Measurements from ENCODE around the gene MTRF1. TPM values are rescaled to one million over a fixed set of nuclear protein-coding genes. Genes with fewer than 3 reads are reported as not detected.

Gene MTRF1
- total RNA-seq, 1 experiment from 2014 or later: 13.7 TPM

- TF ChIP-seq CTCF (IDR thresholded peaks at IDR 0.05): no peak
These were observed 41.2 kb upstream of the MTRF1 start (continued) for GRCh38 chr13:41304551-41304950.

- no TSS peak for BruUV-seq (replicated peaks)
- POLR2A ChIA-PET: no interaction called here
- H3K4me3 ChIP-seq (ENCODE audit: low read depth in 2 of 2, low read length in 2 of 2): no peak overlapping the region
- intact Hi-C loops (cut with micrococcal nuclease; ENCODE audit: unreplicated experiment) (no loop called here), in situ Hi-C loops (cut with HindIII; ENCODE audit: low pct_unique_long_range_greater_than_20kb, low sequenced_read_pairs) (no loop called here)
- no peak overlapping the region for H3K27ac ChIP-seq (ENCODE audit: low read length)
- H3K9me3 ChIP-seq (ENCODE audit: control insufficient read depth, insufficient read depth, low read depth, low read length): no peaks in the 10 kb centered on the region
- no peak for ATAC-seq
- H3K36me3 ChIP-seq (ENCODE audit: control insufficient read depth, insufficient read depth, low read length): no peaks in the 10 kb centered on the region
- TF ChIP-seq CTCF (IDR thresholded peaks at IDR 0.05): no peak
- TF ChIP-seq REST (IDR thresholded peaks at IDR 0.05; ENCODE audit: insufficient read depth in 1 of 2, low read depth in 2 of 2, low read length in 1 of 2): no peak
- TF ChIP-seq TCF7L2 (IDR thresholded peaks at IDR 0.05; ENCODE audit: low read depth, low read length): no peak
- no peak for TF ChIP-seq POLR2AphosphoS5 (IDR thresholded peaks at IDR 0.05; ENCODE audit: low read depth, low read length)
- no peak for TF ChIP-seq SIN3A (IDR thresholded peaks at IDR 0.05; ENCODE audit: borderline replicate concordance, insufficient read depth, low read depth, low read length)
- peaks cover 7% of the 10 kb centered on the region for H3K4me1 ChIP-seq (ENCODE audit: control insufficient read depth, insufficient read depth, low read length)
- CTCF ChIA-PET: no interaction called here
- DNase-seq (ENCODE audit: low read depth, low spot score): no peak
- H3K27me3 ChIP-seq (ENCODE audit: control insufficient read depth, insufficient read depth, low read length): no peaks in the 10 kb centered on the region
These were observed 39.4 kb upstream of the MTRF1 start for GRCh38 chr13:41302743-41303142.

- H3K27me3 ChIP-seq (ENCODE audit: control insufficient read depth, insufficient read depth, low read length): no peaks in the 10 kb centered on the region
- no peak overlapping the region for H3K4me3 ChIP-seq (ENCODE audit: low read depth in 2 of 2, low read length in 2 of 2)
- ChIA-PET POLR2A (interaction anchor here (0.6 kb wide), 1 partner anchor 40 kb away, joined by 4 read pairs; no protein-coding TSS in a partner anchor), CTCF (interaction anchor here (0.7 kb wide), 1 partner anchor 71 kb away, joined by 4 read pairs; no protein-coding TSS in a partner anchor)
- ATAC-seq (no peak), DNase-seq (ENCODE audit: low read depth, low spot score) (no peak)
- BruUV-seq (replicated peaks): no TSS peak
- no peaks in the 10 kb centered on the region for H3K36me3 ChIP-seq (ENCODE audit: control insufficient read depth, insufficient read depth, low read length)
- H3K9me3 ChIP-seq (ENCODE audit: control insufficient read depth, insufficient read depth, low read depth, low read length): no peaks in the 10 kb centered on the region
- peaks cover 5% of the 10 kb centered on the region; the same call in 1 of the 2 replicates for H3K4me1 ChIP-seq (ENCODE audit: control insufficient read depth, insufficient read depth, low read length)
- TF ChIP-seq POLR2AphosphoS5 (IDR thresholded peaks at IDR 0.05; ENCODE audit: low read depth, low read length) (no peak), TCF7L2 (IDR thresholded peaks at IDR 0.05; ENCODE audit: low read depth, low read length) (no peak), REST (IDR thresholded peaks at IDR 0.05; ENCODE audit: insufficient read depth in 1 of 2, low read depth in 2 of 2, low read length in 1 of 2) (no peak), CTCF (IDR thresholded peaks at IDR 0.05) (no peak), SIN3A (IDR thresholded peaks at IDR 0.05; ENCODE audit: borderline replicate concordance, insufficient read depth, low read depth, low read length) (no peak)
- intact Hi-C loops (cut with micrococcal nuclease; ENCODE audit: unreplicated experiment): no loop called here
- H3K27ac ChIP-seq (ENCODE audit: low read length): peak overlapping the region; percentile 39; the same call in 1 of the 2 replicates
- in situ Hi-C loops (cut with HindIII; ENCODE audit: low pct_unique_long_range_greater_than_20kb, low sequenced_read_pairs): no loop called here
These were observed 36.1 kb upstream of the MTRF1 start for GRCh38 chr13:41299316-41300094.

All from Panc1 (cell line).